ENCODE data around the gene DLGAP4.
"Not testable (repeated sequence)": the region's sequence is repeated elsewhere in the genome, so short reads cannot be mapped to it uniquely, and the experiment has no call there.

Gene DLGAP4

DNA sequence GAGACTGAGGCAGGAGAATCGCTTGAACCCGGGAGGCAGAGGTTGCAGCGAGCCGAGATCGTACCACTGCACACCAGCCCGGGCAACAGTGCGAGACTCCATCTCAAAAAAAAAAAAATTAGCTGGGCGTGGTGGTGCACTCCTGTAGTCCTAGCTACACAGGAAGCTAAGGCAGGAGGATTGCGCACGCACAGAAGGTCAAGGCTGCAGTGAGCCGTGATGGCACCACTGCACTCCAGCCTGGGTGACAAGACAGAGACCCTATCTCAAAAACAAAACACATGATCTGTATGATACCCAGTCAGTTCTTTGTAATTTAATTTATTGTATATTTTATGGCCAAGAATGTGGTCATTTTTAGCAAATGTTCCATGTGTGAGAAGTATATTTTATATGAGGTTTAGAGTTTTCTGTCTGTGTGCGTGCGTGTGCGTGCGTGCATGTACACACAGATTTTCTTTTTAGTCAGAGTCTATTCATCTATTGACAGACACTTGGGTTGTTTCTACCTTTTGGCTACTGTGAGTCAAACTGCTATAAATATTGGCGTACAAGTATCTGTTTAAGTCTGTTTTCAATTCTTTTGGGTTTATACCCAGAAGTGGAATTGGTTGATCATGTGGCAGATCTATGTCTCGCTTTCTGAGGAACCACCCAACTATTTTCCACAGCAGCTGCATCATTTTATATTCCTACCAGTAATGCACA lies 213.0 kb downstream of the DLGAP4 start:
- no peak for DNase-seq

DNA sequence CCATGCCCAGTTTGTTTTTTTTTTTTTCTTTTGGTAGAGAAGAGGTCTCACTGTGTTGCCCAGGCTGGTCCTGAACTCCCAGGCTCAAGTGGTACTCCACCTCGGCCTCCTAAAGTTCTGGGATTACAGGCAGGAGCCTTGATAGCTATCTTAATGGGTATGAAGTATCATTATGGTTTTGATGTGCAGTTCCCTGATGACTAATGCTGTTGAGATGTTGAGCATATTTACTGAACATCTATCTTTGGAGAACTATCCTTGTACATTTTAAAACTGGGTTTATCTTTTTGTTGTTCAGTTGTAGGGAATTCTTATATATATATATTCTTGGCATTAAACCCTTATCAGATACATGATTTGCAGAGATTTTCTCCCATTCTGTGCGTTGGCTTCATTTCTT lies 213.8 kb downstream of the DLGAP4 start:
- DNase-seq, result no peak

DNA sequence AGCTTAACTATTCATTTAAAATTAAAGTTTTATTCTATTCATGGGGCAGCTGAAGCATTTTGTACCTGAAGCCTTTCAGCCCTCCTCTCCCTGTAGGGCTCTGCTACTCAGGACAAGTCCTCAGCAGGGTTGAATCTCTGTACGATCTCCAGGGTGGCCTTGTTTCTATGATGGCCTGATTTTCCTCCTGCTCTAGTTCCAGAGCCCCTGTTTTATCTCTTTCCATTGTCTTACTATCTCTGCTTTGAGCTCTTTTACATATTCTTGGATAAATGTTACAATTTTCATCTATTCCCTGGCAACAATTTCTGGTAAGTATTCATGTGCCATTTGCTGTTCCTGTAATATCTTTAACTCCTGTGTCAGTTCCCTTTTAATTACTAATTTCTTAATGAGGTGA lies 215.4 kb downstream of the DLGAP4 start:
- DNase-seq, result no peak

DNA sequence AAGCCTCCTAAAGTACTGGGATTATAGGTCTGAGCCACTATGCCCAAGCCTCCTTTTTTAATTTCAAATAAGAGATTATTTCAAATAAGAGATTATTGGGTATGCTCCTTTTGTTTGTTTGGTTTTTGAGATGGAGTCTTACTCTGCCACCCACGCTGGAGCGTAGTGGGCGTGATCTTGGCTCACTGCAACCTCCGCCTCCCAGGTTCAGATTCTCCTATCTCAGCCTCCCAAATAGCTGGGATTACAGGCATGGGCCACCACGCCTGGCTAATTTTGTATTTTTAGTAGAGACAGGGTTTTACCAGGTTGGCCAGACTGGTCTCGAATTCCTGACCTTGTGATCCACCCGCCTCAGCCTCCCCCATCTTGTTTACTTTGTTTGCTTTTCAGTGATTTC lies 216.3 kb downstream of the DLGAP4 start:
- DNase-seq, result not testable (repeated sequence)

DNA sequence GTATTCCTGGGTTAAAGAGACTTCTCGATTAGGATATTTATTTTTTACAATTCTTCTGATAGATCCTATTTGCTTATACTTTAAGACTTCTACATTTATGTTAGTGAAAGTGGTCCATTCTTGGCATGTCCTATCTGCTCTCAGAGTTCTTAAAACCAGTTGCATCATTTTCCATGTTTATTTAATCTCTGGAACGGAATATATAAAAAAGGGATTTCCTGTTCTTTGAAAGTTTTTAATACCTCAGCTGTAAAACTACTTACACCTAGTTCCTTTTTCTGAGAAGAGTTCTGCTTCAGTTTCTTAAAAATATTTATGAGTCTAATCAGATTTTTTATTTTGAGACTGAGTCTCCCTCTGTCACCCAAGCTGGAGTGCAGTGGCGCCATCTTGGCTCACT lies 217.2 kb downstream of the DLGAP4 start:
- DNase-seq, result no peak

DNA sequence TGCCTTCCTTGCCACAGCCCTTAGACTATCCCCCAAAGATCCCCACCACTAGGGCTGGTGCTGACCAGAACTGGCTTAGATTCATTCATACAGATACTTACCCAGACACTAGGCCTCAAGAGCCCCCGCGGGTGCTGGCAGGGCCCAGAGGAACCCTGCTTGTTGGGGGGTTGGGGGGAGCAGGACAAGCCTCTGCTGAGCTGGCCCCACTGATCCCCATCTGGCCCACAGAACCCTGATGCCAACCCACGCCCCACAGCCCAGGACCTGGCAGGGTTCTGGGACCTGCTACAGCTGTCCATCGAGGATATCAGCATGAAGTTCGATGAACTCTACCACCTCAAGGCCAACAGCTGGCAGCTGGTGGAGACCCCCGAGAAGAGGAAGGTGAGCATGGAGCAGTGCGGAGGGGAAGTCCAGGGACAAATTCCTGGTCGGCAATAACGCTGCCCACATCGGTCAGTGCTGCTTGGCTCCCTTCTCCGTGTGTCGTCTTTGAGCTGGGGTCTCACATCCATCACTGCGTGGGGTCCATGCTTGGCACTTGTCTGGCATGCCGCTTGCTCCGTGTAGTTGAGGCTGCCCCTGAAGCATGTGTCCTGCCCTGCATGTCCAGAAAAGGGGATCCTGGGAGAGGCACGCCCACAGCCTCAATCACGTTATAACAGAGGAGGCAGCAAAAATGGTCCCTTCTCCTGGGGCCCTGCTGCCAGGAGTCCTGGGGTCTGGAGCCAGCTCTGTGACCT lies 219.7 kb downstream of the DLGAP4 start:
- no peak for DNase-seq

DNA sequence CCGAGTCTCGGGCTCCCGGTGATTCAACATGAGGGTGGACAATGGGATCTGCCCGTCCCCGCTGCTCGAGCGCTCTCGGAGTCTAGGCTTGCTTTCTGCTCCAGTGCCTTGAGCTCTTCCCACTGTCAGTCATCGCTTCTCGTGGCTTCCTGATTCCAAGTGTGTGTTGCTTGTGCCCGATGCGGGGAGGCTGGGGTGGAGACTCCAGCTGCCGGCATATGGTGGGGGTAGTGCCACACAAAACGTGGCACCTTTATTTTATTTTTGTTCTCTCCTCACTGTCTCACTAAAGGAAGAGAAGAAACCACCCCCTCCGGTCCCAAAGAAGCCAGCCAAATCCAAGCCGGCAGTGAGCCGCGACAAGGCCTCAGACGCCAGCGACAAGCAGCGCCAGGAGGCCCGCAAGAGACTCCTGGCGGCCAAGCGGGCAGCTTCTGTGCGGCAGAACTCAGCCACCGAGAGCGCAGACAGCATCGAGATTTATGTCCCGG lies 220.4 kb downstream of the DLGAP4 start:
- no peak for DNase-seq

DNA sequence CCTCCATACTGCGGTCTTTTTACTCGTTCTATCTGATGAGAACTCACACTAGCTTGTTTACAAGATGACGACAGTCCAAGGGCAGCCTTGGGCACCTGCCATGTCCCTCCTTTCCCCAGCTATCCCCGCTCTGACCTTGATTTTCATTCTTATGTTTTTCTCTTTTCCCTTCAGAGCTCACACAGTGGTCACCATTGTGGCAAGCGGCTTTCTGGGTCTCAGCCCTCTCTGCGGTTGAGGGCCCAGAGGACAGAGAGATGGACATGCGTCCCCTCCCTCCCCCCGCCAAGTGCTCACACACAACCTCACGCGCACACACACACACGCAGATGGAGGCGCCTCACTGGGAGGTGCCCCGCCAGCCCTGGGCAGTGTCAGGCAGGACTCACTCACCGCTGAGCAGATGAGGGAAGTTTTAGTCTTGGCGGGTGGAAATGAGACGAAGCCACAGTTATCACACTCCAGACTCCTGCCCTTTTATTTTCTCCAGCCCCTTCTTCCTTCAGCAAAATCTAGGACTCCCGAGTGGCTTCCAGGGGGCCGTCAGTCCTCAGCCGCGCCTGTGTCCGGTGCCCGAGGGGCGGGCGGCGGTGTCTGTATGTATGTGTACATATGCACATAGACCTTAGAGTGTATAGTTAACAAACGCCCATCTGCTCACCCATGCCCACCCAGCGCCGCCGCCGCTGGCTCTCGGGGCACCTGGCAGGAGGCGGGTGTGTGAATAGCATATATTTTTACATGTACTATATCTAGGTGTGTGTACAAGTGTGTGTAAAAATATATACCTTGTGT lies 221.4 kb downstream of the DLGAP4 start:
- no peak for DNase-seq

DNA sequence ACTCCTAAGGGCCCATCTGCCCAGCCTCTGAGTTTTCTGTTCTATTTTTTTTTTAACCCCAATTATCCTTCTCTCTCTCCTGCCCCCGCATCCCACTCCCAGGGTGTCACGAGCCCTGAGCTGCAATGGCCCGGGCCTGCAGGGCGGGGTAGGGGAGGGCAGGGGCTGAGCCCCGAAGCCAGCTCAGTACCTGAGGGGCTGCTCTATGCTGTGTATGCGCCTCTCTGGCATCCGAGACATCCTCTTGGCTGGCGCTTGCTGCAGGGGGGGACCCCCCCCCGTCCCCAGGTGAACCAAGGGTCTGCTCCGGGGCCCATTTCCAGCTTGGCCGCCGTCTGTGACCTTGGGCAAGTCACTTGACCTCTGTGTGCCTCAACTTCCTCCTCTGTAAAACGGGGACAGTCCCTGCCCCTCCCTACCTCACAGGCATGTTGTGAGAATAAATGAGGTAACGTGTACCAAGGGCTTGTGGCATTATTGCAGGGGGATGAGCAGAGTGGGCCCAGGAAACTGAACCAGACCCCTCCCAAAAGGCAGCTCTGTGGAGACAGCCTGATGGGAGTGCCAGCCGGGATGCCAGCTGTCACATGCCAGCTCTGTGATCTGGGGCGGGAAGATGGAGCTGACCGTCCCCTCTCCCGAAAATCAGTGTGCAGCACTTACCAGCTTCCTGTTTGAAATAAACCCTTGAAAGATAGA lies 222.2 kb downstream of the DLGAP4 start:
- no peak for DNase-seq

DNA sequence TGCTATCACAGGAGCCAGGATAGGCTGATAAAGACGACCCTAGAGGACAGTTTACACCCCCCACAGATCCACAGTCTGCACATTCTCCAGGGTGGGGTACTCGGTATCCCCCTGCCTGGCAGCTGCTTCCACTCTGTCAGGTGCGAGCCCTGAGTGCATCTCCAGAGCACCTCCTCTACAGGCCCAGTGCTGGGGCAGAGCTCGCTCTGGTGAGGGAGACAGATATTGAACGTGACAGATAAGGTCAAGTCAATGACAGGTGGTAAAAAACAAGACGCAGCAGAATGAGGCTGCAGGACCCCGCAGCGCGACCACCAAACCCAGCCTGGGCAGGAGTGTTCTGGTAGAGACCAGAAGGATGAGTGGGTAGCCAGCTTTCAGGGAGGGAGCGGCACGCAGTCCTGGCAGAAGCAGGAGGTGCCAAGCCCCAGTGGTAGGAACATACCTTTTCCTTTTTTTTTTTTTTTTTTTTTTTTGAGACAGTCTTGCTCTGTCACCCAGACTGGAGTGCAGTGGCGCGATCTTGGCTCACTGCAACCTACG lies 222.8 kb downstream of the DLGAP4 start:
- DNase-seq, result no peak

DNA sequence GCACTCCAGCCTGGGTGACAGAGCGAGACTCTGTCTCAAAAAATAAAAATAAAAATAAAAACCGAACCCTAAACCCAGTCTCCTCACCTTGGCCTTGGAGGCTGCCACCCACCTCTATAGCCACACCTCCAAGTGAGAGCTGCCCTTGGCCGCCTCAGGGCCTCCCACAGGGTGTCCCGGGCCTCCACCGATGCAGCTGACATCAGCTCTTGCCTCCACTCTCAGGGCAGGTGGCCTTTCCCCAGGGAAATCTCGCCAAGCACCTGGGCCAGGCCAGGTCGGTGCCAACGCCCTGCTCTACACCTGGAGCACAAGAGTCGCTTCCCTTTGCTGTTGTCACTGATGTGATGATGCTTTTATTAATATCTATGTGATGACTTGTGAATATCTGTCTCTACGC lies 226.2 kb downstream of the DLGAP4 start:
- no peak for DNase-seq

DNA sequence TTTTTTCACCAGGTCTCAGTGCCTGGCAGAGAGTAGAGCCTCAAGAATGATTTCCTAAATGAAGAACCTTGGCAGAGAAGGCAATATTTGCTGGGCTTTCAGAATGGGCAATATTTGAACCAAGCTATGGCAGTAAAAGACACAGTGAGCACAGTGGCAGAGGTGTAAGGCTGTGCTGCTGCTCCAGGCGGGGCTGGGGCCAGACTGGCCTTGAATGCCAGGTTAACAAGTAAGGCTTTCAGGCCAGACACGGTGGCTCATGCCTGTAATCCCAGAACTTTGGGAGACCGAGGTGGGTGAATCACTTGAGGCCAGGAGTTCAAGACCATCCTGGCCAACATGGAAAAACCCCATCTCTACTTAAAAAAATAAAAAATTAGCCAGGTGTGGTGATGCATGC lies 226.7 kb downstream of the DLGAP4 start:
- no peak for DNase-seq

DNA sequence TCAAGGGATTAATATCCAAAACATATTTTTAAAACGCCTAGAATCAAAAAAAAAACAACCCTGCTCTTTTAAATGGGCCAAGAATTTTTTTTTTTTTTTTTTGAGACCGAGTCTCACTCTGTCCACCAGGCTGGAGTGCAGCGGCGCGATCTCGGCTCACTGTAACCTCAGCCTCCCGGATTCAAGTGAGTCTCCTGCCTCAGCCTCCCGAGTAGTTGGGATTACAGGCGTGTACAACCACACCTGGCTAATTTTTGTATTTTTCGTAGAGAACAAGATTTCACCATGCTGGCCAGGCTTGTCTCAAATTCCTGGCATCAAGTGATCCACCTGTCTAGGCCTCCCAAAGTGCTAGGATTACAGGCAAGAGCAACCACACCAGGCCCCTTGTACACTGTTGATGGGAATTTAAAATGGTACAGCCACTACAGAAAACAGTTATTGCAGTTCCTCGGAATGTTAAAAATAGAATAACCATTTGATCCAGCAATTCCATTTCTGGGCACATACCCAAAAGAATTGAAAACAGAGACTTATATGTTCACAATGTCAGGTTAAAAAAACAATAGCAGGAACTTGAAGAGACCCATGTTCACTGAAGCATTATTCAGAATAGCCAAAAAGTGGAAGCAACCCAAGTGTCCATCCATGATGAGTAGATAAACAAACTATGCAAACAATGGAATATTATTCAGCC lies 232.0 kb downstream of the DLGAP4 start:
- DNase-seq, result no peak

DNA sequence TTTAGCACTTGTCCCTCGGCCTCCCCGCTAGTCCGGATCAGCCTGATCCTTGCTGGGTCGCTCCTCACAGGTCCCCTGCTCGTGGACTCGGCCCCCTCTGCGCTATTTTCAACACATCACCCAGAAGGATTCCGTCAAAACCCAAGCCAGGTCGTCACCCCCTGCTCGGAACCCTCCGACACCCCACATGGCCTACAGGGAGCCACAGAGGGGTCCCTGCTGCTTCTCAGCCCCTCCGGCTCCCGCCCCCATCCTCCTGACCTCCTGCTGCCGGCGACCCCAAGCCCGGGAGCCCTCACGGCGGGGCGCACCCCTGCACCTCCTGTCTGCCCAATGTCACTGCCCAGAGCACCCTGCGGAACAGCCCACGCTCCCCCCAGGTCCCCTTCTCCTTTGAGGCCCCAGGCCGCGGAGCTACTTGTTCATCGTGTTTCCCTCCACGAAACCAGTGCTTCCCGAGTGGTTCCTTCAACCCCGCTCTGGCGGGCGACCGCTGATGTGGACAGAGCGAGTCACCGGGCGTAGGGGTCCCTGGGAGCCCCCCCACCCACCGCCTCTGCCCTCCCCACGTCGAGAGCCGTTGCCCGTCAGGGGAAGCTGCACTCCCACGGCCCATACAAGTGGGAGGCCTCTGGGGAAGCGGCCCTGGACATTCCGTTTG lies 234.5 kb downstream of the DLGAP4 start:
- no peak for DNase-seq

DNA sequence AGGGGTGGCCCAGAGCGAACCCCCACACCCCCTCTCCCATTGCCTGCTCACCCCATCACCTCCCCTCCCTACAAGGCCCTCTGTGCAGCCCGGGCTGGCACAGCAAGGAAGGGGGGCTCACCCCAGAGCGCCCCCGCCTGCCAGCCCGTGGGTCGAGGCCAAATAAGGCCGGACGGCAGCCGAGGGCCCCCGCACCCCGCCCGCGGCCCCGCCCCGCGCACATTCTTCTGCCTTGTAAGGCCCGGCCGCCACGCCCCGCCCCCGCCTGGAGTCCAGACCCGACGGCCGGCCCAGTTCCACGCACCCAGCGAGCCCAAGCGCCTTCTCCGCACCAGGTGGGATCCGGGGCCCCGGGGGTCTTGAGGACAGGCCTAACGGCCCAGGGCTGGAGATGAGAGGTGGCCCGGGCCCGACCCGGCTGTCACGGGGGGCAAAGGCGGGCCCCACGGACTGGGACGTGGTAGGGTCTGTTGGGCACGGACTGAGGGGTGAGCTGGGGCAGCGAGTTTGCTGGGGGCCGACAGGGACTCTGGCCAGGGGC lies 235.2 kb downstream of the DLGAP4 start, which contains the start of gene MYL9:
MYL9 (plus strand) TSS at position 293 of the 541 bp plus-strand sequence. CDS start 3,366 bp downstream, outside the sequence.
- DNase-seq, result no peak

DNA sequence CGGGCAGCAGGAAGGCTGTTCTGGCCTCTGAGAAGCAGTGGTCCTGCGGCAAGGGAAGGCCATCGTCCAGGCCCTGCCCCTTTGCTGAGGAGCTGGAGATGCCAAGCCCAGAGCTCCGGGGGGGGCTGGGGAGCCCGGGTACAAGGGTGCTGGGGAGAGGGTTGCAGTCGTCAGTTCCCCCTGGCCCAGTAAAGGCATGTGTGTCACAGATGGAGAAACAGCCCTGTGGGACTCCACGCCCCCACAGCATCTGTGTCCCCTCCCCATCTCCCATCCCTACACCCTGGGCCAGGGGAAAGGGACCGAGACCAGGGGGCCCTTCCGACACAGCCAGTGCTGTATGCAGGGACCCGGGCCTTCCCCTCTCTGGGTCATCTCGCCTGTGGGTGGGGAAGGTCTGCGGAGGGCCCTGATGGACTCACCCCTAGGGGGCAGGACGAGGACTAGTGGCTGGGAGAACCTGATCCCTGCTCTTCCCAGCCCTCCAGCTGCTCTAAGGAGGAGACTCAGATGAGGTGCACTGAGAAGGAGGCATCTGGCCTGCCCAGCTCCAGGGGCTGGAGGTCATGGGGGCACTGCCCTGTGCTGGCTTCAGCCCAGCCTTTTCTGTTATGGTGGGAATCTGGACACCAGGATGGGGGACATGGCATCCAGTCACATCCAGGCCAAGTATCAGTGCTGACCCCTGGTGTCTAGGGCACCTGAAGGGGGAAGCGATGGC lies 235.8 kb downstream of the DLGAP4 start:
- DNase-seq, result no peak

DNA sequence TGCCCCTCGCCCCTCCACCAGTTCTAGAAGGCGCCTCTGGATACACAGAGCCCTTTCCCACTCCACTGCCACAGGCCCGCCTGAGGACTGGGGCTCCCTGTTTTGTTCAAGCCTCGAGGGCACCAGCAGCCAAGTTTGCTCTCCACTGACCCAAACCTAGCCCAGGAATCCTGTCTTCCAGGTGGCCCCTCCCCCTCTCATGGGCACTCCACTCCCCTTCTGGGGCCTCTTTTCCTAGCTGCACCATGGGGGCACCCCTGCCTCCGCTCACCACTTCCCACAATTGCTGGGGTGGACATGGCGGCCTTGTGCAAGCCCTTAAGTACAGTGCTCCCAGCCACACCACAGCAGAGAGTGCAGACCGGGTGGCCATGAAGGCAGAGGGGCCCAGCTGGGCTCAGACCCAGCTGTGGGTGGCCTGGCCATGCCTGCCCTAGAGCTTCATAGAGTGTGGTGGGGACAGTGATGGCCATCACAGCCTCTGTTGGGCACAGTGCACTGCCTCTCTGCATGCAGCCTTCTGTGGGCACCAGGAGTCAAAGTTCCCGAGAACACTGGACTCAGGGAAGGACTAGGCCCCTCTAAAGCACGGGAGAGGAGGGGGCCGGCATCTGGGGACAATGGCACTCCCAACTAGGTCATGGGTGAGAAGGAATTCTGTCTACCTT lies 236.5 kb downstream of the DLGAP4 start:
- DNase-seq, result no peak

DNA sequence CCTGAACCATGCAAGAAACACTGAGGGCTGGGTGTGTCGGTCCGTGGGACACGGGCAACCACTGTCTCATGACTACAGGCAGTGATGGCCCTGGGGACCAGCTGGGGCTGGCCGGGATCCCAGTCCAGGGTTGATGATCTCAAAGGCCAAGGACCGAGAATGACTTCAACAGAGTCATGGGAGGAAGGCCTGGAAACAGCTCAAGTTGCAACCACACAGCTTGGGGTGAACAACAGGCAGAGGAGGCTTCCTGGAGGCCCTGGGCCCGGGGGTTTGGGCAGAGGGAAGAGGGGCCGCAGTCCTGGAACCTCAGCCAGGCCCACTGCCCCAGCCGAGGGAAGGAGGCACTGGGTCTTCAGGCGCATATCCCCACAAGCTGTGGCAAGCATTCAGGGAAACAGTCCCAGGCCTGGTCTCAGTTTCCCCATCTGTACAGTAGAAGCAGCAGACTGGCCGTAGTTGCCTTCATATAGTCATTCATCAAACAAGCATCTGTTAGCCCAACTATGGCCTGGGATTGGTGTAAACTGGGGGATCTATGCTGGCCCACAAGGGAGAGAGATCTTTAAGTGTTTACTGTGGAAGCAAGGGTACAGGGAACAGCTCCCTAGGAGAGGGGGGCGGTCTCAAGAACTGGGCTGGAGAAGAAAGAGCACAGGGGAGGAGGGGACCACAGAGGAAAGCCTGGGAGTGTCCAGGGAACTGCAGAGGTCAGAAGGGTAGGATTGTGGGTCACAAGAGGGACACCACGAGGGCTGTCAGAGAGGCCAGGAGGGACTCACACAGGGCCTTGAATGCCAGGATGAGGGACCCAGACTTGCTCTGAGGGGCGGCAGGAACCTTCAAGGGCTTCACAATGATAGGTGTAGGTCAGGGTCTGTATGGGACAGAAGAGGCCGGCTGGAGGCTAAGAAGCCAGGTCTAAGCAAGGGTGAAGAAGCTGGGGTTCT lies 237.3 kb downstream of the DLGAP4 start:
- no peak for DNase-seq

Data from midbrain (tissue), 1 donor.